Activated CD4-positive, alpha-beta memory T cell treated with anti-CD3 and anti-CD28 coated beads, Interleukin-2, amount 10 ng/mL, durations not matched to agents 7 days and 5 days (primary cell): ENCODE measurements around the gene ADPRHL1. TPM values are rescaled to one million over a fixed set of nuclear protein-coding genes. Genes with fewer than 3 reads are reported as not detected.

Source experiments
- CTCF ChIA-PET: fragments of 350-600 bp; sonication (Branson Sonifier 250); formaldehyde crosslinking; loops from one replicate; lab custom pipeline; 2021; ENCODE audit warnings: antibody characterized with exemption, inconsistent platforms; lab: Charles Lee
- POLR2A ChIA-PET: fragments of 350-600 bp; sonication (Branson Sonifier 250); formaldehyde crosslinking; loops from one replicate; lab custom pipeline; 2021; ENCODE audit warnings: antibody characterized with exemption; lab: Charles Lee
- DNase-seq: peaks from one replicate; pipeline ENCODE4 v3.0.0-alpha.2; 2020
- H3K27ac Mint-ChIP-seq: one replicate; pipeline ENCODE4 v1.8.0; 2021; ENCODE audit warnings: mild to moderate bottlenecking, mixed read lengths
- H3K27me3 Mint-ChIP-seq: one replicate; pipeline ENCODE4 v1.8.0; 2021; ENCODE audit warnings: mixed read lengths
- H3K36me3 Mint-ChIP-seq: one replicate; pipeline ENCODE4 v1.8.0; 2021; ENCODE audit warnings: low read depth, mixed read lengths
- H3K4me1 Mint-ChIP-seq: one replicate; pipeline ENCODE4 v1.8.0; 2021; ENCODE audit warnings: mixed read lengths
- H3K4me3 Mint-ChIP-seq: one replicate; pipeline ENCODE4 v1.8.0; 2021; ENCODE audit warnings: mild to moderate bottlenecking, mixed read lengths
- H3K9me3 Mint-ChIP-seq: one replicate; pipeline ENCODE4 v1.8.0; 2021; ENCODE audit warnings: mixed read lengths
- total RNA-seq, 2 experiments: library from RNA; stranded (reverse); gene quantifications; one replicate each; pipeline ENCODE4 v1.2.3, GENCODE V29; 2021

The ADPRHL1 gene
- total RNA-seq, 2 experiments from 2014 or later, result 0.71 to 0.75 TPM

GRCh38 chr13:113365583-113365970 lies 87.7 kb downstream of the ADPRHL1 start:
- Mint-ChIP-seq H3K4me3 (no peak overlapping the region), H3K27ac (no peak overlapping the region), H3K27me3 (peaks cover 16% of the 10 kb centered on the region), H3K36me3 (no peaks in the 10 kb centered on the region), H3K9me3 (no peaks in the 10 kb centered on the region), H3K4me1 (peaks cover 3% of the 10 kb centered on the region)
- ChIA-PET POLR2A (no interaction called here), CTCF (no interaction called here)
- DNase-seq, result peak; percentile 12

GRCh38 chr13:113364901-113365582 lies 88.2 kb downstream of the ADPRHL1 start:
- H3K27ac Mint-ChIP-seq, result no peak overlapping the region
- DNase-seq, result peak; percentile 15
- H3K36me3 Mint-ChIP-seq, result no peaks in the 10 kb centered on the region
- H3K9me3 Mint-ChIP-seq, result no peaks in the 10 kb centered on the region
- CTCF ChIA-PET, result no interaction called here
- peaks cover 20% of the 10 kb centered on the region for H3K27me3 Mint-ChIP-seq
- POLR2A ChIA-PET, result no interaction called here
- H3K4me1 Mint-ChIP-seq, result peaks cover 3% of the 10 kb centered on the region
- no peak overlapping the region for H3K4me3 Mint-ChIP-seq

GRCh38 chr13:113364311-113364889 lies 88.9 kb downstream of the ADPRHL1 start:
- H3K9me3 Mint-ChIP-seq, result no peaks in the 10 kb centered on the region
- no peak overlapping the region for H3K4me3 Mint-ChIP-seq
- H3K4me1 Mint-ChIP-seq, result peaks cover 3% of the 10 kb centered on the region
- ChIA-PET POLR2A (no interaction called here), CTCF (no interaction called here)
- peak; percentile 16 for DNase-seq
- H3K27me3 Mint-ChIP-seq, result peaks cover 22% of the 10 kb centered on the region
- no peaks in the 10 kb centered on the region for H3K36me3 Mint-ChIP-seq
- H3K27ac Mint-ChIP-seq, result no peak overlapping the region

GRCh38 chr13:113361406-113361805 lies 91.9 kb downstream of the ADPRHL1 start:
- peaks cover 26% of the 10 kb centered on the region for H3K27me3 Mint-ChIP-seq
- ChIA-PET CTCF (no interaction called here), POLR2A (no interaction called here)
- no peaks in the 10 kb centered on the region for H3K36me3 Mint-ChIP-seq
- H3K27ac Mint-ChIP-seq, result no peak overlapping the region
- no peak for DNase-seq
- no peak overlapping the region for H3K4me3 Mint-ChIP-seq
- H3K4me1 Mint-ChIP-seq, result peaks cover 3% of the 10 kb centered on the region
- H3K9me3 Mint-ChIP-seq, result no peaks in the 10 kb centered on the region

- H3K27ac Mint-ChIP-seq, result no peak overlapping the region
- H3K4me3 Mint-ChIP-seq, result no peak overlapping the region
- no peaks in the 10 kb centered on the region for H3K36me3 Mint-ChIP-seq
- CTCF ChIA-PET, result no interaction called here
- POLR2A ChIA-PET, result no interaction called here
- H3K9me3 Mint-ChIP-seq, result no peaks in the 10 kb centered on the region
- no peaks in the 10 kb centered on the region for H3K4me1 Mint-ChIP-seq
- DNase-seq, result no peak
- peaks cover 23% of the 10 kb centered on the region for H3K27me3 Mint-ChIP-seq
These were observed 92.8 kb downstream of the ADPRHL1 start for GRCh38 chr13:113360446-113360845.

- H3K36me3 Mint-ChIP-seq, result no peaks in the 10 kb centered on the region
- no peak for DNase-seq
- POLR2A ChIA-PET, result no interaction called here
- H3K27ac Mint-ChIP-seq, result no peak overlapping the region
- peaks cover 20% of the 10 kb centered on the region for H3K27me3 Mint-ChIP-seq
- no peaks in the 10 kb centered on the region for H3K9me3 Mint-ChIP-seq
- CTCF ChIA-PET, result no interaction called here
- H3K4me3 Mint-ChIP-seq, result no peak overlapping the region
- no peaks in the 10 kb centered on the region for H3K4me1 Mint-ChIP-seq
These were observed 93.7 kb downstream of the ADPRHL1 start for GRCh38 chr13:113359571-113359970.

- Mint-ChIP-seq H3K9me3 (no peaks in the 10 kb centered on the region), H3K27me3 (peaks cover 20% of the 10 kb centered on the region), H3K27ac (no peak overlapping the region), H3K4me1 (no peaks in the 10 kb centered on the region), H3K4me3 (no peak overlapping the region), H3K36me3 (no peaks in the 10 kb centered on the region)
- CTCF ChIA-PET, result no interaction called here
- no peak for DNase-seq
- POLR2A ChIA-PET, result interaction anchor here (0.6 kb wide), 1 partner anchor 559 kb away, joined by 3 read pairs; no protein-coding TSS in a partner anchor
These were observed 94.6 kb downstream of the ADPRHL1 start for GRCh38 chr13:113358653-113359190.

GRCh38 chr13:113357529-113357928 lies 95.8 kb downstream of the ADPRHL1 start:
- Mint-ChIP-seq H3K4me3 (no peak overlapping the region), H3K9me3 (no peaks in the 10 kb centered on the region), H3K36me3 (no peaks in the 10 kb centered on the region), H3K27ac (no peak overlapping the region), H3K4me1 (no peaks in the 10 kb centered on the region), H3K27me3 (peaks cover 17% of the 10 kb centered on the region)
- DNase-seq, result no peak
- ChIA-PET CTCF (no interaction called here), POLR2A (no interaction called here)

- ChIA-PET CTCF (no interaction called here), POLR2A (no interaction called here)
- no peaks in the 10 kb centered on the region for H3K4me1 Mint-ChIP-seq
- DNase-seq, result no peak
- H3K4me3 Mint-ChIP-seq, result no peak overlapping the region
- peaks cover 16% of the 10 kb centered on the region for H3K27me3 Mint-ChIP-seq
- no peaks in the 10 kb centered on the region for H3K9me3 Mint-ChIP-seq
- H3K36me3 Mint-ChIP-seq, result no peaks in the 10 kb centered on the region
- H3K27ac Mint-ChIP-seq, result no peak overlapping the region
These were observed 96.7 kb downstream of the ADPRHL1 start for GRCh38 chr13:113356596-113356995.

- ChIA-PET CTCF (interaction anchor here (0.6 kb wide), 1 partner anchor 11 kb away, joined by 6 read pairs; no protein-coding TSS in a partner anchor), POLR2A (no interaction called here)
- no peak overlapping the region for H3K4me3 Mint-ChIP-seq
These were observed 97.7 kb downstream of the ADPRHL1 start for GRCh38 chr13:113355621-113356020.

GRCh38 chr13:113354831-113355610 lies 98.3 kb downstream of the ADPRHL1 start:
- Mint-ChIP-seq H3K4me3 (no peak overlapping the region), H3K4me1 (no peaks in the 10 kb centered on the region), H3K27me3 (peaks cover 6% of the 10 kb centered on the region), H3K9me3 (no peaks in the 10 kb centered on the region), H3K36me3 (no peaks in the 10 kb centered on the region), H3K27ac (no peak overlapping the region)
- POLR2A ChIA-PET, result no interaction called here
- CTCF ChIA-PET, result interaction anchor here (0.6 kb wide), 1 partner anchor 12 kb away, joined by 6 read pairs; no protein-coding TSS in a partner anchor
- DNase-seq, result no peak

More at GRCh38 chr13:113355621-113356020, 97.7 kb downstream of the ADPRHL1 start:
- DNase-seq, result no peak
- Mint-ChIP-seq H3K27ac (no peak overlapping the region), H3K4me1 (no peaks in the 10 kb centered on the region), H3K36me3 (no peaks in the 10 kb centered on the region), H3K27me3 (peaks cover 11% of the 10 kb centered on the region), H3K9me3 (no peaks in the 10 kb centered on the region)

- POLR2A ChIA-PET, result no interaction called here
- no peaks in the 10 kb centered on the region for H3K4me1 Mint-ChIP-seq
These were observed 100.0 kb downstream of the ADPRHL1 start for GRCh38 chr13:113353254-113353653.

GRCh38 chr13:113351514-113352026 lies 101.7 kb downstream of the ADPRHL1 start:
- ChIA-PET POLR2A (no interaction called here), CTCF (no interaction called here)
- Mint-ChIP-seq H3K4me3 (no peak overlapping the region), H3K4me1 (no peaks in the 10 kb centered on the region), H3K36me3 (no peaks in the 10 kb centered on the region), H3K27me3 (no peaks in the 10 kb centered on the region), H3K9me3 (peaks cover 2% of the 10 kb centered on the region), H3K27ac (no peak overlapping the region)
- DNase-seq, result no peak

More at GRCh38 chr13:113353254-113353653, 100.0 kb downstream of the ADPRHL1 start:
- Mint-ChIP-seq H3K27me3 (no peaks in the 10 kb centered on the region), H3K27ac (no peak overlapping the region), H3K36me3 (no peaks in the 10 kb centered on the region), H3K4me3 (no peak overlapping the region), H3K9me3 (peaks cover 2% of the 10 kb centered on the region)
- CTCF ChIA-PET, result no interaction called here
- no peak for DNase-seq
